Stimulated activated CD8-positive, alpha-beta memory T cell treated with anti-CD3 and anti-CD28 coated beads, Interleukin-2, amount 100 ng/mL, for 1 hour (primary cell): ENCODE results near the gene SNRPD3.
"Not testable (repeated sequence)": the region's sequence is repeated elsewhere in the genome, so short reads cannot be mapped to it uniquely, and the experiment has no call there.

Experiments used
- DNase-seq, 2 donors: peaks; one replicate each; pipeline ENCODE4 v3.0.0-alpha.2; 2020; ENCODE audit warnings: low read depth in 2 of 2

SNRPD3 gene

DNA sequence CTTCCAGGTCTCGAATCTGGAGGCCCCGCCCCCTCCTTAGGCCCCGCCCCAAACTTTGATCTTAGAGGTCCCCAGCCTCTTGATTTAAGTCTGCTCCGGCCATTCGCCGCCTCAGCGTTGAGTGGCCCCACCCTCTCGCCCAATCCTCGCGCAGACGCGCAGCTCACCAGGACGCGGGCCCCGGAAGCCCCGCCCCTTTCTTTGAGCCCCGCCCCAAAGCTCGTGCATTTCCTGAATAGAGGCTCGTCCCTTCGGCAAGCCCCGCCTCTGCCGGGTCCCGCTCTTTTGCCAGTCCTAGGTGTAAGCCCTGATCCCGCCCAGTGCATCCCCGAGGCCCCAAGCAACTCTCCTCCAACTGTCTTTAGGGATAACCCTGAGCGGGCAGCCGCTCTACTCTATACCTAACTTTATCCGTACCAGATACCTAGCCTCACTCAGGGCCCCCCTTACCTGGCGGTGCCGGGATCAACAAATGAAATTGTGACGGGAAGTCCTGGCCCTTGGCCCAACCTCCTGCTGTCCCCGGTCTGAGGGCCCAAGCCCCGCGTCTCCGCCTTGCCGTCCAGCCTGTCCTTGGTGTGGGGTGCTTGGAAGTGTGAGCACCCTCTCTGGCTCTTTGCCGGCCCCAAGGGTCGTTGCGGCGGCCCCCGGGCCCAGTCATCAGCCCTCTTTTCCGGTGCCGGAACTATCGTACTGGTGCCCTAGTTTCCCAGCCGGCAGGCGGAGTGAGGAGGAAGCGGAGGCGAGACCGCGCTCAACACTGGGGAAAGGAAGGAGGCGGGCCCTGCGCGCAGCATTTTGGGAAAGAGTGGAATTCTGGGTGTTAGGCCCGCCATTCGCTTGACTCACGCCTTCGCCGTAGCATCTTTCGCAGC lies at the start of gene SNRPD3:
TSS of gene SNRPD3 (plus strand) at position 835 of the 875 bp plus-strand sequence. CDS start 1,676 bp downstream, outside the sequence.
- peak; percentile 99 to 100 for DNase-seq

GRCh38 chr22:24506802-24507438 lies 48.9 kb upstream of the SNRPD3 start:
- DNase-seq = no peak

DNA sequence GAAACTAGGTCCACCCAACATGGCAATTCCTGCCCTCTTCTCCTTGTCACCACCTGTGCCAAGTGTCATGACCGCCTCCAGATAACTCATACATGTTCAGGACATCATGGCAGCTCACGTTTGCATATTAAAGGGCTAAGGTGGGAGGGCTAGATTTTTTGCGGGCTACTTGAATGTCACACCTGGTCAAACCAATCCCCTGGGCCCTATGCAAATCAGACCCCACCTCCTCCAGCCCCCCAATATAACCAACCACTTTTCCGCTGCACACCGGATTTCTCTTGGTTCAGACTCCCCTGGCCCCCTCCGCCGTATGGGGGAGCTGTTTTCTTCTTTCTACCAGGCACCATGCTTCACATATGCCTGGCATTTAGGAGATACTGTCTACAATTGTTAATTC lies 48.1 kb upstream of the SNRPD3 start:
- DNase-seq = no peak

GRCh38 chr22:24510637-24511625 lies 44.9 kb upstream of the SNRPD3 start:
- DNase-seq = no peak

GRCh38 chr22:24512043-24512442 lies 43.8 kb upstream of the SNRPD3 start:
- DNase-seq = no peak

DNA sequence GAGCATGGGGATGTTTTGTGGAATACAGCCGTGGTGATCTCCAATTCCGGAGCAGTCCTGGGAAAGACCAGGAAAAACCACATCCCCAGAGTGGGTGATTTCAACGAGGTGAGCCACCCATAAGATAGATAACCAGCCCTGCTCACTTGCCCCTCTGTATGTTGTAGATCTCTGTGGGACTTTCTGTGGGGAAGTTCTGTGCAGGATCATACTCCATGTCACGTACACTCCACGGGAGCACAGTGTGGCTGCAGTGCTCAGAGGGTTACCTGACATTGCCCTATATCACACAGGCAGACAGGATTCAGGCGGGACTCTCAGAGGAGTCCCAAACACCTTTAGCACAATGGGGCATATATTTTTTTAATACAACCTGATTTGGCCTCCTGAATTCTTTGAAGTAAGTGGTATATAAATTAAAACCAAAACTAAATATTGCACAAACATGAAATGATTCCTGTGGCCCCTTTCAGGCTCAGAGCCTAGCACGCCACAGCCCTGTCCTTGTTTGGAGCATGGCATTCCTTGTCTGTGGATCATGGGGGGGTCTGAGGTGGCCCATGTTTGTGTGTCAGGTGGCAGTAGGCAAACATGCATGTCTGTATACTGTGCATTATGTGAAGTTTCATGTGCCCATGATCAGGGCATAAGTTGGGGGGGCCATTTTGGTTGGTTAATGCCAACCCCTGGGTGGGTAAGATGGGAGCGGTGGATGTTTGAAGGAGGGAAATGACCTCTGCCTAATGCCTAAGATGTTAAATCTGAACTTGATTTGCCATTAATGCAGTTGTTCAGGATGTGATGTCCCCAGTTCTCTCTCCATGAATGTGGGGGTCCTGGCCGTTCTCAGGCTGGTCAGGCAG lies 42.2 kb upstream of the SNRPD3 start:
- DNase-seq = no peak

DNA sequence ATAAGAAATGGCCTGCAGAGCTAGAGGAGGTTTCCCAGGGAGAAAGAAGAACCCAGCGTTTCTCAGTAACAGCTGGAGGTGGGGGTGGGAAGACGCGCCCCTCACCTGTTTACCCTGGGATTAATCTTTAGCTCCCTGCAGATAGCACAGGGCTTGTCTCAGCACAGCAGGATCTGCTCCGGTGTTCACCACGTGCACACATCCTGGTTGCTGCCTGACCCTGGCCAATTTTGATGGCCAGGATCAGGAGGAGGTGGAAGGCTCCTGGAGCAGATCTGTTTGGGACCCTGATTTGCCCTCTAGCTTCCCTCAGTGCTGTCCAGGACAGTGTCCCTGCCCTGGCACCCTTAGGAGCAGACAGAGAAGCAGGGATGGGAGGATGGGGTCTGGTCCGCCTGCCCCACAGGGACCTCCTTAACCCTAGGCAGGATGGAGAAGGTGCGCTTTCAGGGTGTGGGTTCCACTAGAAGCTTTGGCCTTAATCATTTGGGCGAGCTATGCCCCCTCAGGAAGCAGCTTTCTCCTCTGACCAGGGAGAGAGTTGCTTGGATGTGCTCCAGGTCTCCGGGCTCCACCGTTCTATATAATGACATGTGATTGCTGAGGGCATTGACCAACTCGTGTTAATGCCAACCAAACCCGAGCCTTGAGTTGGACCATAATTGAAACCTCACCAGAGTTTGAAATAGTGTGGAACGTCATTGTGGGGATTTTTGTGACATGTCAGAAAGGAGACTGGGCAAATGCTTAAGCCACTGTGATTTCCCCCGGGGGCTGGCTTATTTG lies 41.4 kb upstream of the SNRPD3 start:
- no peak for DNase-seq

DNA sequence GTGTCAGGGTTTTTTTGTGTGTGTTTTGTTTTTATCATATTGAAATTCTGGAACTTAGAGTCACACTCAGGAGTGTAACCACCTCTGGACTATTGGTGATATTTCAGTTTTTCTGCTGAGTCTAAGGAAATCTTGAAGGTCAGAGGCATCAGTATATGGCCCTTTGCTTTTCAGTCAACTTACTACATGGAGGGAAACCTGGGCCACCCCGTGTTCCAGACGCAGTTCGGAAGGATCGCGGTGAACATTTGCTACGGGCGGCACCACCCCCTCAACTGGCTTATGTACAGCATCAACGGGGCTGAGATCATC lies 40.8 kb upstream of the SNRPD3 start:
- DNase-seq = no peak

GRCh38 chr22:24516301-24516737 lies 39.5 kb upstream of the SNRPD3 start:
- DNase-seq = no peak

GRCh38 chr22:24517446-24517845 lies 38.4 kb upstream of the SNRPD3 start:
- no peak for DNase-seq

GRCh38 chr22:24518228-24518627 lies 37.6 kb upstream of the SNRPD3 start:
- DNase-seq = no peak

DNA sequence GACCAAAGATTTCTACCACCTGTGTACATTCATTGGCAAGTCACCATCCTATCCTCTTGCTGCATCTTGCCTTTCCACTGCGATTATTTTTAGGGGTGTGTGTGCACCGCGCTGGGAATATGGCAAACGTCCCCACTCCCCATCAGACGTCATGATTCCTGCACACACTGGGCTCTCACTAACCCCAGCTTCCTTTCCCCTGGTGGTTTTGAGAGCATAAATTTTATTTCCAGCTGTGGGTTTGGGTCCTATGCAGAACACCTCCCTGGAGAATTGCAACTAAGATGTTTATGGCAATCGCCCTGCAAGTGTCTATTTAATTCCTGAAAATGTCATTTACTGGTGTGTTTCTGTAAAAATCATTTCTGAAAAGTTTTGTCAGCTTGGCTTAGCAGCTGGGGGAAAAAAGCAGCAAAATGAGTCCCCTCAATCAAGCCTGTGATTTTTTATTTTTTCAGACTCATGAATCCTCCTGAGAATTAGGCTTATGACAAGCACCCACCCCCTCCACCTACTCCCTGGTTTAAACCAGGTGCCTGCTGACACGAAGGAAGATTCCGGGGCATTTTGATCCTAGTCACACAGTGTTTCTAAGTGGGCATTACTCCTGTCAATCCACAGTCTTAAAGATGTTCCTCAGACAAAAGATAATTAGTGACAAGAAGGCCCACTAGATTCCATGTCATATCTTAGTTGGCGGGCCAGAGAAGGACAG lies 36.9 kb upstream of the SNRPD3 start:
- no peak for DNase-seq

DNA sequence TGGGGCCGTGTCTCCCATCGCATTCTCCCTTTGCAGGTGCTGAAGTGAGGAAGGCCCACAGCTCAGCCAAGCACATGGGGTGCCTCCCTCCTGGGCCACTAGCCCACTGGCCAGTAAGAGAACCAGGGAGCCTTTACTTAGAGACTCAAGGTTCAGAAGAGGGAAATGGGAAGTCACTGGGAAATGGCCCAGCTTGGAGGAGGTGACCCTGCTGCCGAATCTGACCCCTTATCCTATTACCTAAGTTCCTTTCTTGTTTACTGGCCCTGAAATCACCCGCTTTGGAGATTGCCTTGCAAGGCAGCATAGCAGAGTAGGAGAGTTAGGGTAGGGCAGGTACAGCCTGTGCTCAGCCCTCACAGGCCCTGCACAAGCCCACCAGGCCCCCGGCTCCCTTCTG lies 36.3 kb upstream of the SNRPD3 start:
- DNase-seq = no peak

- DNase-seq = no peak
Measured at GRCh38 chr22:24521791-24522245, 34.0 kb upstream of the SNRPD3 start.

GRCh38 chr22:24523873-24524272 lies 31.9 kb upstream of the SNRPD3 start:
- no peak for DNase-seq

DNA sequence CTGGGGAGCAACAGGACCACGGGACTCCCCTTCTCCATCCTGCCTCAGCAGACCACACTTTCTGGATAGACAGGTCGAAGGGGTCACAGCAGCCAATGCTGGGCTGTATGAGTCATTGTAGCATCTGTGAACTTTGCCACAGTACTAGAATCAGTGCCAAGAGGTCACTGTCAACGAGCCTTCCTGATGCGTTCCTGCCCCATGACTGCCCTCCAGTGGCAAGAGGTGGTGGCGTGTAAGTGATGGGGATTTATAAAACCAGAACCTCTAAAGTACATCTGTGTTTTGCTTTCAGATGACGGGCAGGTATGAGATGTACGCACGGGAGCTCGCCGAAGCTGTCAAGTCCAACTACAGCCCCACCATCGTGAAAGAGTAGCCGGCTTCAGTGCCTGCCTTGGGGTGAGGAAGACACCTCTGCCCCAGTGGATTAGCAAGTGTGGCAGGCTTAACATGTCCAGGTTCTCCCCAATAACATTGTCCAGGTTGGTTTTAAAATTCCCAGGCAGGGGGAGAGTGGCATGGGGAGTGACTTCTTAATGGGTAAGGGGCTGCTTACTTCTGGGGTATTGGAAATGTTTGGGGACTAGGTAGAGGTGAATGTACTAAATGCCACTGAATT lies 30.3 kb upstream of the SNRPD3 start:
- DNase-seq = peak; percentile 45 to 57

DNA sequence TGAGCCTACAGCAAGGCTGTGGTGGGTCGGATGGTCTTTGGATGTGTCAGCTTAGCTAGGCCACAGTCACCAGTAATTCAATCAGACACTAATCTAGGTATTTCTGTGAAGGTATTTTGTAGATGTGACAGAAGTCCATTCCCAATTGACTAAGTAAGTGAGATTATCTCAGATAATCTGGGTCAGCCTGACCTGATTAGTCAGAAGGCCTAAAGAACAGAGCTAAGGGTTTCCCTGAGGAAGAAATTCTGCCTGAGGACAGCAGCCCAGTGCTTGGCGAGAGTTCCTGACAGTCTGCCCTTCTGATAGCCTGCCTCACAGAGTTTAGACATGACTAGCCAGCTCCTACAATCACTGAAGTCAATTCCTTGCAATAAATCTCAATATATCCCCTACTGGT lies 29.6 kb upstream of the SNRPD3 start:
- no peak for DNase-seq

DNA sequence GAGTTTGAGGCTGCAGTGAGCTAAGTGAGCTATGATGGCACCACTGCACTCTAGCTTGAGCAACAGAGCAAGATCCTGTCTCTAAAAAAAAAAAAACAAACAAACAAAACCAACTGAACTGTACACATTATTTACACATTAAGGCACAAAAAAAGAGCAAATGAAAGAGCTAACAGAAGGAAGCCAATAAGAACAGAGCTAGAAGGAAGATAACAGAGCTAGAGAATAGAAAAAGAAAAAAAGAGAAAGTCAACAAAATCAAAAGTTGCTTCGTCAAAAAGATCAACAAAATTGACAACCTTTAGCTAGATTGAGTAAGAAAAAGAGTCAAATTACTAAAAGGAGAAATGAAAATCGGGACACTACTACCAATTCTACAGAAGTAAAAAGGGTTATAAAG lies 25.9 kb upstream of the SNRPD3 start:
- no peak for DNase-seq

DNA sequence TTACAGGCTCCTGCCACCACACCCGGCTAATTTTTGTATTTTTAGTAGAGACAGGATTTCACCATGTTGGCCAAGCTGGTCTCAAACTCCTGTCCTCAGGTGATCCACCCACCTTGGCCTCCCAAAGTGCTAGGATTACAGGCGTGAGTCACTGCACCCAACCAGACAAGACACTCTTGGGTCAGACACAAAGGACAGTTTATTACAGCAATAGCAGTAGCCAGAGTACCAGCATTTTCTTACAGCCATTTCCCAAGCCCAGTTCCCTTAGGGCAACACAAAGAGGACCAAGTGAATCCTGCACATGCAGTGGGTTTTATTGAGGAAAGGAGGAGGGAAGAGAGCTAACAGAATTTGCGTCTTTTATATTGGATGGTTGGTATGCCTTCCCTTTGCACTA lies 24.8 kb upstream of the SNRPD3 start:
- not testable (repeated sequence) for DNase-seq
